Neural crest cell (in vitro differentiated cells): ENCODE measurements around the gene GMDS. TPM values are rescaled to one million over a fixed set of nuclear protein-coding genes. Genes with fewer than 3 reads are reported as not detected.

Experiments
- DNase-seq: peaks from one replicate; pipeline ENCODE4 v3.0.0; 2021; ENCODE audit warnings: low read depth, mixed read lengths, low spot score
- H3K27ac Mint-ChIP-seq: one replicate; pipeline ENCODE4 v1.8.0; 2021; ENCODE audit warnings: mild to moderate bottlenecking, mixed read lengths; ENCODE audit not compliant: unreplicated experiment
- H3K27me3 Mint-ChIP-seq: 2 replicates; pipeline ENCODE4 v1.8.0; 2021; ENCODE audit warnings: low read depth, mild to moderate bottlenecking, mixed read lengths
- H3K36me3 Mint-ChIP-seq: 2 replicates; pipeline ENCODE4 v1.8.0; 2021; ENCODE audit warnings: low read depth, mild to moderate bottlenecking, mixed read lengths
- H3K4me1 Mint-ChIP-seq: 2 replicates; pipeline ENCODE4 v1.8.0; 2021; ENCODE audit warnings: mixed read lengths
- H3K4me3 Mint-ChIP-seq: one replicate; pipeline ENCODE4 v1.8.0; 2021; ENCODE audit warnings: mild to moderate bottlenecking, mixed read lengths
- H3K9me3 Mint-ChIP-seq: 2 replicates; pipeline ENCODE4 v1.8.0; 2021; ENCODE audit warnings: mixed read lengths
- CTCF ChIP-seq: fragments of 200-600 bp; sonication (generic); conservative IDR thresholded peaks from 2 replicates; pipeline ENCODE4 v1.5.0; 2021; ENCODE audit warnings: antibody characterized with exemption, mild to moderate bottlenecking
- total RNA-seq: library from RNA; stranded (reverse); gene quantifications from 2 replicates; pipeline ENCODE4 v1.2.1, GENCODE V29; 2021

Gene GMDS
- total RNA-seq, 1 donor from 2014 or later = 16.1 TPM

GRCh38 chr6:2078888-2079287 lies 166.5 kb downstream of the GMDS start:
- Mint-ChIP-seq H3K27me3 (no peaks in the 10 kb centered on the region), H3K27ac (no peak overlapping the region), H3K4me3 (no peak overlapping the region), H3K4me1 (no peaks in the 10 kb centered on the region), H3K9me3 (peaks cover 23% of the 10 kb centered on the region), H3K36me3 (peaks cover 20% of the 10 kb centered on the region)
- no peak for DNase-seq
- no peak for TF ChIP-seq CTCF

DNA sequence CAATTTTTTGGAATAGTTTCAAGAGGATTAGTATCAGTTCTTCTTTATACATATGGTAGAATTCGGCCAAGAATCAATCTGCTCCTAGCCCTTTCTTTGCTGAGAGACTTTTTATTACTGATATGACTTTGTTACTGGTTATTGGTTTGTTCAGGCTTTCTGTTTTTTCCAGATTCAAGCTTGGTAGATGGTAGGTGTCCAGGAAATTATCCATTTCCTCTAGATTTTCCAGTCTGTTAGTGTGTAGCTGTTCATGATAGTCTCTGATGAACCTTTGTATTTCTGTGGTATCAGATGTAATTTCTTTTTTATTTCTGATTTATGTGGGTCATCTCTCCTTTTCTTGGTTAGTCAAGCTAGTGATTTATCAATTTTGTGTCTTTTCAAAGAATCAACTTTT lies 167.6 kb downstream of the GMDS start:
- H3K9me3 Mint-ChIP-seq = peaks cover 23% of the 10 kb centered on the region
- H3K4me3 Mint-ChIP-seq = no peak overlapping the region
- H3K27ac Mint-ChIP-seq = no peak overlapping the region
- no peaks in the 10 kb centered on the region for H3K4me1 Mint-ChIP-seq
- no peak for DNase-seq
- TF ChIP-seq CTCF = no peak
- no peaks in the 10 kb centered on the region for H3K27me3 Mint-ChIP-seq
- peaks cover 20% of the 10 kb centered on the region for H3K36me3 Mint-ChIP-seq

GRCh38 chr6:2073476-2073875 lies 171.9 kb downstream of the GMDS start:
- no peak for DNase-seq
- no peaks in the 10 kb centered on the region for H3K27me3 Mint-ChIP-seq
- peaks cover 13% of the 10 kb centered on the region for H3K9me3 Mint-ChIP-seq
- no peak overlapping the region for H3K27ac Mint-ChIP-seq
- H3K4me1 Mint-ChIP-seq = no peaks in the 10 kb centered on the region
- H3K4me3 Mint-ChIP-seq = no peak overlapping the region
- H3K36me3 Mint-ChIP-seq = peaks cover 16% of the 10 kb centered on the region
- no peak for TF ChIP-seq CTCF

- Mint-ChIP-seq H3K27me3 (no peaks in the 10 kb centered on the region), H3K4me1 (no peaks in the 10 kb centered on the region), H3K4me3 (no peak overlapping the region), H3K27ac (no peak overlapping the region), H3K9me3 (peaks cover 4% of the 10 kb centered on the region), H3K36me3 (peaks cover 7% of the 10 kb centered on the region)
- no peak for TF ChIP-seq CTCF
- no peak for DNase-seq
Observed at GRCh38 chr6:2072453-2072852, 173.0 kb downstream of the GMDS start.

DNA sequence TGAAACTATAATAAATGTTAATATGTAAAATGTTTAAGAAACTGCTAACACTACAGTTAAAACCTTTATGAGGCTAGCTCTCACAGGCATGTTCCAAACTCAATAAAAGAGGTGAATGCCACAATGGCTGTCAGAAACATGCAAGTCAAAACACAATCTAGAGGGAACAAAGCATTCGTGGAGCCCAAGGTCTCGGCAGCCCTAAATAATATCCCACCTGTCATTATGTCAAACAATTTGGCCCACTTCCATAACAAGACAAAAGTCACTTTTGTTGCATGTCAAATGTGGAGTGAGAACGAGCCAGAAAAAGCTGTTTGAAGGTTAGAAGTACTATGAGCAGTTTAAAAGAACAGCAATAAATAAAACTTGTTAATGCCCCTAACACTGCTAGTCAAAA lies 181.9 kb downstream of the GMDS start:
- TF ChIP-seq CTCF = no peak
- Mint-ChIP-seq H3K36me3 (peaks cover 3% of the 10 kb centered on the region), H3K27ac (no peak overlapping the region), H3K27me3 (no peaks in the 10 kb centered on the region), H3K9me3 (peaks cover 6% of the 10 kb centered on the region), H3K4me1 (peaks cover 15% of the 10 kb centered on the region), H3K4me3 (no peak overlapping the region)
- DNase-seq = no peak

DNA sequence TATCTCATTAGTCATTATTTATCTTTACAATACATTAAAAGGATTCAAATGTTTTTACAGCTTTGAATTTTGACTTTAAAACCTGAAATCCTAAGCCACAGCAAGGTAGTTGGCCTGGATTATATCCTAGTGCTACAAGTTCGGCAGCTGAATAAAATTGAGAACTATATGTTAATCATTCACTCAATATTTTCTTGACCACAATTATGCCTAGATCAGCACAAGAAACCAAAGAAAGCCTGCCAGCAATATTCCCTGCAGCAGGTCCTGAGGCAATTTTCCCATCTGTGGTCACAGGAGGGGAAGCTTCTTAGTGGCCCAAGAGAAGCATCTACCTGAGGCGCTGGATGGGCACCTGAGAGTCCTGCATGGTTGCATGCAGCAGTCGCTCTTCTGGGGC lies 183.5 kb downstream of the GMDS start:
- TF ChIP-seq CTCF = no peak
- Mint-ChIP-seq H3K36me3 (peaks cover 5% of the 10 kb centered on the region), H3K27ac (no peak overlapping the region), H3K4me3 (no peak overlapping the region), H3K27me3 (no peaks in the 10 kb centered on the region), H3K4me1 (peaks cover 15% of the 10 kb centered on the region), H3K9me3 (peaks cover 7% of the 10 kb centered on the region)
- DNase-seq = no peak
